CD4-positive, alpha-beta T cell treated with Interleukin-10 for 1 hour (primary cell): Measurements from ENCODE around the gene ASTN1.

Experiments
- DNase-seq: peaks from one replicate; pipeline ENCODE4 v3.0.0-alpha.2; 2020

ASTN1 gene

DNA sequence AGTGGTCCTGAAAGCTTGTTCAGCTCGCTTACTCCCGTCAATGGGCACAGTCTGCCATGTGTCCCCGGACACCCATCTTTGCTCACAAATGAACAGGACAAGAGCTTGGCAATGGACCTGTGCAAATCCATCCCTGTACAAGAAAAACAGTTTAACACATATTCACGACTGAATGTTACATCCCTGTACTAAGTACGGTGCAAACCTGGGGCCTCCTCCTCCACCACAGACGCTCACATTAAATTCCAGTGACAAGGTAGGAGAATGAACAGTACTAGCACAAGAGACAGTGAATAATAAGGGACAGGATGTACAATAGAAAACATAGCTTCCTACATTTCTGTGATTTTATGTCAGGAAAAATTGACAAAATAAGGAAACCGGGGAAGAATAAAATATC is 187.7 kb downstream of the ASTN1 start:
- no peak for DNase-seq

DNA sequence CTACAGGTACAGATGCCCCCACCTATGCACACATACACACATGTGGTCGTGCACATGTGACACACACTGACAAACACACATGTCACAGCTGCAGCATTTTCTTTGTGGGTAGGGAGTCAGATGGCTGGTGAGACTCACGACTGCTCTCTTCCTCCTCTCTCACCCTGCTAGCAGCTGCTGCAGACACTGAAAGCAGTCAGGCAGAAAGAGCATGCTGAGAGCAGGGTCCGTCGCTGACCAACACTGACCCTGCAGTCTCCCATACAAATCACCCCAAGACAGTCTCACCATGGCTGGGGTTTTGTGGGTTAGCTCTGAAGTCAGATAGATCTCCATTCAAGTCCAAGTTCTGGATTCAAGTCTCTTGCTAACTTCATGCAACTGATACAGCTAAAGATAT is 188.3 kb downstream of the ASTN1 start:
- no peak for DNase-seq

DNA sequence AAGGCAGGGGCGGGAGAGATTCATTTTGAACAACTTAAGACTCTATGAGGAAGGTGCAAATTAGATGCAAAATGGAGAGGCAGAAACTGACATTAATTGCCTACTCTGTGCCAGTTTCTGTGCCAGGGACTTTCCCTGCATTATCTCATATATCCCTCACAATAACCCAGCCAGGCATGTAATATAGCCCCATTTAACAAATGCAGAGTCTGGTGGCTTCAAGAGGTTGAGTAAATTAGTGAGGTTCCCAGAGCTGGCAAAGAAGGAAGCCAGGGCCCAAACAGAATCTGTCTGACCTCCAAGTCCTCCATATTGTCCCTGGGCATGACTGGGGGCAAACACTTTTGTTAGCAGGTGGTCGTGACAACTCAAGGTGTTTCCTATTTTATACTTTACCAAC is 199.8 kb downstream of the ASTN1 start:
- no peak for DNase-seq

DNA sequence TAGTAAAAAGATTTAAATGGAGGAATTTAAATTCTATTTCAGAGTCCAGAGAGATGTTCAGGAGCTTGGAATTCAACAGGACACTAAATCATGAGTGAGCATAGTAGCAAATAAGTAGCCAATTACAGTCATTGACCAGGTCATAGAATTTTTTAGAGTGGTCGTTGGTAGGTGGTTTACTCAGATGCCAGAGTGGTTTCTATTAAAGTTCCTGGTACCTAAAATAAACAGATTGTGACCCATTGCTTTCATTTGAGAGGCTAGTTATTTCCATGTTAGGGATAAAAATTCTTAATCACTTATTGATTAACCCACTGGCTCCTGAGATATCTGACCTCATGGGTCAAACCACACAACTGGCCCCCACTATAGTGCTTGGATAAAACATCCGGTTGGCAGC is 201.3 kb downstream of the ASTN1 start:
- no peak for DNase-seq

DNA sequence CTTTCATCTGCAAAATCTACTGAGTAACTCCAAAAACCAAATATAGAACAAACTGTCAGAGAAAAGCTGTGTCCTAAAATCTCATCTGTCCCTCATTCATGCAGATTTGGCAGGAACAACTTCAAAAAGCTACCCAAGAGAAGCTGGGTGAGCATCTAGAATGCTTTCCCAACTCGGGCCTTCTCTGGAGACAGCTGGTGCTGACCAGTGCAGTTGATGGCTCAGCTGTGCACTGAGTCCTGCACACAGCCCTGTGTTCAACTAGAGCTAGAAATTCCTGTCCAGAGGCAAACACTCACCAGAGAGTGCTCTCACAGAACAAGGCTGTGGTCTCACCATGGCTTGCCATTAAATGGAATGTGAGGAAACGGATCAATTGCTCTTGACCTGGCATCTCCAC is 202.8 kb downstream of the ASTN1 start:
- DNase-seq: no peak

DNA sequence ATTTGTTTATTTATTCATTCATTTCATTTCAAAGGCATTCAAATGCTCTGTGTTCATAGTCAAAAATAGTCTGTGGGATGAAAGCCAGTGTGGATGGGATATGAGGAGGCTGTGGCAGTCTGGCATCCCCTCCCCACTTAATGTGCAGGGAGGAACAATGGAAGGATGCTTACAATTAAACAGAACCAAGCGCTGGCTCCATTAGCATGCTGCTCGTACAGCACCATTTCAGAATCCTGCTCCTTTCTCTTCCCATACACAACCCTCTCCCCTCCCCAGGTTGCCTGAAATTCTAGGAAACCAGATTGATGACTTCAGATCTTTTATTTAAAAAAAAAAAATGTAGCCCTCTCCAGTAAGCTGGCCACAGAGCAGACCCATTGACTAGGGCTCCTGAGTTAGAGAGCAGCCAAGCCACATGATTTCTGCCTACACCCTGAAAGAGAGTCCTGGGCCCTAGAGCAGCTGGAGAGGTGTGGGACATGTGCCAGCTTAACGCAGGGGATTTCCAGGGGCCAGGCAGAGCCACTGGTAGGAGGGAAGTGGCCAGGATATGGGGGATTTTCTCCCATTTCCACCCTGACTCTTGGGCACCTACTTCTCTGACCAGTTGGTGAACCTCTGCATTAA is 205.2 kb downstream of the ASTN1 start:
- no peak for DNase-seq

DNA sequence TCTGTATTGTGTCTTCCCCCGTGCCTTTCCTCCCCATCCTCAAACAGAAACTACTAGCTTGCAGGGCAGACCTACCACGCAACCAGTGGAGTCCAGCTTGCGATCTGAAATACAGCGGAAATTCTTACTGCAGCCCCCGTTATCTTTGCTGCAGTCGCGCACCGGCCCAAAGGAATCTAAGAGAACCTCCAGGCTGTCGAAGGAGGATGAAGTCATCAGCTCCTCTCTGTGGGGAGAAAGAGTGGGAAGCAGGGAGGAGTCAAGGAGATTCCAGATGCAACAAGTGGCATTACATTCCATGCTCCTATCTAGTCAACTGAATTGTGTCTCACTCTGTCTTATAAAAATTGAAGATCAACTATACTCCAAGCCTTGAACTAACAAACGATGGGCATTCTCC is 206.9 kb downstream of the ASTN1 start:
- no peak for DNase-seq

DNA sequence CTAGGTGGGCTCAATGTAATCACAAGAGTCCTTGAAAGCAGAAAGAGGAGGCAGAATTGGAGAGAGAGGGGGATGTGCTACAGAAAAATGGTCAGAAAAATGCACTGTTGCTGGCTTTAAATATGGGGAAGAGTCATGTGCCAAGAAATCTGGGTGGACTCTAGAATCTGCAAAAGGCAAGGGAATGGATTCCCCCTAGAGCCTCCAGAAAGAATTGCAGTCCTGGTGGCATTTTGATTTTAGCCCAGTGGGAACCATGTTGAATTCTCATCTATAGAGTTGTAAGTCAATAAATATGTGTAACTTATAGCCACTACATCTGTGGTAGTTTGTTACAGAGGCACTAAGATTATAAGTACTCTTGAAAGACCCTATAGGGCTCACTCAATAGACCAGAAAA is 210.3 kb downstream of the ASTN1 start:
- no peak for DNase-seq

DNA sequence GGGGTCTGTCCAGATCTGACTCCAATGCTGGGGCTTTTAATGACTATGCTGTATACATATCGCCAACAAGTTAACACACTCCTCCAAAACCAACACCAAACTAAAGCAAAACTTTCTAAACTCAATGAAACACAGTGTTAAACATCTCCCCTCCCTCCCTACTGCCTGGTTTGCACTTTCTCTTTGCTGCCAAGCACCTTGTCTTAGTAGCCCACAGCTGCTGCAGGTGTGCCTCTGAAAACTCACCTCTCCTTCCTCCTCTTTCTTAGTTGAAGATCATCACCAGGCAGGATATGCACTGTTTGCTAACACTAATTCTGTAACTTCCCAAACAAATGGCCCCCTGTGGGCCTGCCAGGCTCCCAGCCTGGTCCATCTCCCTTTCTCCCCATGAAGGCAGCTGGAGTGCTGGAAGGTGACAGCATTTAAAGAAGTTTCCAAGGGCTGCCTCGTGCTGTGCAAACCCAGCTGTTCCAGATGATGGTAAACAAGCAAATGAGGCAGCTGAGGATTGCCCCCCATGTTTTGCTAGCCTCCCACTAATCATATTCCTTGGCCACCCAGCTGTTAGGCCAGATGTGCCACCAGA is 213.7 kb downstream of the ASTN1 start:
- no peak for DNase-seq

DNA sequence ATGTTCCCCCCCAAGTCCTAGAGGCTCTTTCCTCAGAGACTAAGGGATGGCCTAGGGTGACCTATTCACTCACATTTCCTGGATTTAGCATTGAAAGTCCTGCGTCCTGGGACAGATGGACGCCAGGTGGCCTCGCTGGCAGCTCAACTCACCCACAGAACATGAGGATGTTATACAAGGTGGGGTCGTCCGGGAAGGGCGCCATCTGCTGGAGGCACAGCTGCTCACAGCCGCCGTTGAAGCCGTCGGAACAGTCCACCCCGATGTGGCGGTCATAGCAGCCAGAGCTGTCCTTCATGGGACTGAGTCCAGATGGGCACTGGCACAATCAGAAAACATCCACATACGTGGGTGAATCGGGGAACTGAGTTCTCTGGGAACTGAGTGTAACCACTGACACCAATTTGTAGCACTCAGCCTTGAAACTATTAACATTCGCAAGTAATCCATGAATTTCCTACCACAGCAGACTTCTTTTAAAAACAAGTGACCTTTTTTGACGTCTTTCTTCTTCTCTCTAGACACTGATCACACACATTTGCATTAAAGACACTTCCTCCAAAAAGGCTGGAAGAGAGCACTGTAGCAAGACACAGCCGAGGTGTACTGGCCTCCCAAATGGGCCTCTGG is 215.4 kb downstream of the ASTN1 start:
- DNase-seq: no peak

DNA sequence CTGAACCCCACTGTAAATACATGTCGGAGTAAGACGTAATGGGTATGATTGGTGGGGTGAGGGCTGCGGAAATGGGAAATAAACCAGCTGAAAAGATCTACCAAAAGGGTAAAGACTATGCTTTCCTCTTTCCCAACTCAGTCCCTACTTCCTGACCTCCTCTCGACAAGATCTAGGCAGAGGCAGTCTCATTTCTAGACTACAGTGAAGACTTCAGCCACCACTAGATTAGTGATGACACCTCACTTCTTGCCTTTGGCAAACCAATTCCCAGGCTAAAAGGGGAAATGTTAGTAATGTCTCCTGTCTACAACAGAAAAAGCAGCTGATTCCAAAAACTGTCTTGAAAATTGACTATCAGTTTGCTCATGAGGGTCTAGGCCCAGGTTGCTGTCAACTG is 219.9 kb downstream of the ASTN1 start:
- no peak for DNase-seq

DNA sequence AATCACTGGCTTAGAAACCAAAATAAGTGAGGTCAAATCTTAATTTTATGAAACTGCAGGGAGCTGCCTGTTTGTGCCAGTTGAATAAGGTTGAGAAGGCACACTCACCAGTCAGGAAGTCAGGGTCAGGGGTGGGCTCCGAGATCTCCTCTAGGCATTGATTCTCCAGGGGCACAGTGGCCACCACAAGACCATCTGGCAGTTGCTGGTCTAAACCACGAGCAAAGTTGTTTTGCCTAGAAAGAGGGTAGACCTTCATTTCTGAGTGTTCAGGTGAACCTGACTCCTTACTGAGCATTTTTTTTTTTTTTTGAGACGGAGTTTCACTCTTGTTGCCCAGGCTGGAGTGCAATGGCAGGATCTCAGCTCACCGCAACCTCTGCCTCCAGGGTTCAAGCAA is 220.7 kb downstream of the ASTN1 start:
- DNase-seq: no peak

DNA sequence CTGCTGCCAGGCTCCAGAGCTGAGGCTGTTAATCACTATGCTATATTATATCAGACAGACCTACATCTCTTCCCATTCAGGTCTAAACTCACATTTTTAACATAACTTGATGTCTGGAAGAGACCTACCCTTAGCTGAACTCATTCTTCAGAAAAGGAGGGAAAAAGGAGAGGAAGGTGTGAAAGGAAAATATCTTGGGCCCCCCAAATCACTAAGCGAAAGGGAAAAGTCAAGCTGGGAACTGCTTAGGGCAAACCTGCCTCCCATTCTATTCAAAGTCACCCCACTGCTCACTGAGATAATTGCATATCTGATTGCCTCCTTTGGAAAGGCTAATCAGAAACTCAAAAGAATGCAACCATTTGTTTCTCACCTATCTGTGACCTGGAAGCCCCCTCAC is 222.2 kb downstream of the ASTN1 start:
- no peak for DNase-seq

DNA sequence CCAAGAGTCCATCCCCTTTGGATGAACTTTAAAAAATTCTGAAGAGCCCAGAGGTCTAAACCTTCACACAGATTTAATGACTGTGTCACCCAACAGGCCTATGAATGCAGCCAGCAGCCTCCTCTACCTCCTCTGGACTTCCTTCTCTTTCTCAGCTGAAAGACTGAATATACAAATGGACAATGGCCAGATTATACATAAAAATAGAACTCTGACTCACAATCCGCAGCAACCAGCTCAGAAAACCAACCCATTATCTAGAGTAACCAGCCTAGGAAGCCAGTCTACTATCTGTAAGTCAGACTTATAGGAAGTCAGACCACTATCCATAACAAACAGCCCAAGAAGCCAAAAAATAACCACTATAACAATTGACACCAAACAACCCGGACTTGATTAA is 224.5 kb downstream of the ASTN1 start:
- DNase-seq: no peak

DNA sequence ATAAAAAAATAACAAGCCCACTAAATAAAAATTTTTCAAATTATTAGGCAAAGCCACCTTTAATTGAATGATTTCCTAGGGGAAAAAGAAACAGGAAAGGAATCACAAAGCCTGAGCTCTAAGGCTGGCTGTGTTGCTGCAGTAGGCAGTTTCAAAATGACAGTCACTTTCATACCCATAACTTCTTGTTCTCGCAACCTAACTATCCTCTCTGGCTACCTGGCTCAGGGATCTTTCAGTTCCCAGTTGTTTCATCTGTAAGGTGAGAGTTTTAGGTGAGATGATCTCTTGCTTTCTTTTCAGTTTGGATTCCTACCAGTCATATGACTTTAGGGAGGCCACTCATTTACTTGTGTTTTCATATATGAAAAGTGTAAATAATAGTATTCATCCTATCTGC is 226.1 kb downstream of the ASTN1 start:
- no peak for DNase-seq

DNA sequence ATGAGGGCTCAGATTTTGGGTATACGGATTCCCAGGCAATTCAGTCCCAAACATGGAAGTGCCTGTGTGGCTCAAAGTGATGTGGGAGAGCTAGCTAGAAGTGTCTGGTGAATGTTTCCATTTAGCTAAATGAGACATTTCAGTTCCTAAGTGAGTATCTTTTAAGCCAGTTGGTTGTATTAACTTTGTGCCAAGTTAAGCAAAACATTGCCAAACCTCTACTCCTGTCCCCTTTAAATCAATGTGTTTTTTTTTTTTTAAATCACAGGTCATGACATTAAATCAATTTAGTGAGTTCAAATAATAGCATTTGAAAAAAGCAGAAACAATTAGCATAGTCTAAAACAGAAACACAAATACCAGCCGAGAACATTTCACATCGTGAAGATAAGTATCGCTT is 230.1 kb downstream of the ASTN1 start:
- DNase-seq: no peak

DNA sequence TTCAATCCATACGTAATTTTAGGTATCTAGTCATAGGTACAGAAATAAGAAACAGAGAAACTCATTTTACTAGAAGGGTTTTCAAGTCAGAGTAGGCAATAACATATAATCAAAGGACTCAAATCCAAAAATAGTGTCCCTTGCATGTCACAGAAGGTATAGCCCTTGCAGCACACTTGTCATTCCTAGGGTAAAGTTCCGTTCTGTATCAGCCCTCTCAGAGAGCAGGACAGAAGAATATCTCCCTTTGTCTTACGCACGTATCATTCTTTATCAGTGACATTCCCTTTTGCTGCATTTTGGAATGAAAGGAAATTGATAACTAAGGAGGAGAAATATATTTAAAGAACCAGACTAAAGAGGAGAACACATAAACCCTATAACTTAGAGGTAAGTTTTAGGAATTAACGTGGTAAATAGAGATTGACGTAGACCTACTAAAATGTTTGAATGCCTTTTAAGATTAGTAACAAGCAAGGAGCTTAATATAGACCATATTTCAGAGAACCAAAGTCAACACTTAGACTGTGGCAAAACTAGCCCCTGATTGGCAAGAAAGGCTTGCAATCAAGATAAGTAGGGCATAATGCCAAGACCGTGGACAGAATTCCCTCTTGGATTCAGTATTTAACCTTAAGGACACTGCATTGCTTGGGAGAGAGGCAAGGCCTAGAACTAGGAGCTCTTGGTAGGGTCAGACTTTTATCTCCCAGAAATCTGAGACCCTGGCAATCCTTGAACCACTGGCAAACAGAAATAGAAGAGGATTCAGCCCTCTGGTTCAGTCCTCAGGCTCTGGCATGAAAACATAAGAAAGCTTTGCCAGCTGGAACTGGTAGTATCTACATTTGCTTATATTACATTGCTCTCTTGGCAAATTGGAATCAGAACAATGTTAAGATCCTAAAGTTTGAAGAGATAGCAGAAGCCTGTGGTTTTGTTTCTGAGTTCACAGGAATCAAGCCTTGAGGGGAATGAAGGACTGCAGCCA is 232.1 kb downstream of the ASTN1 start:
- no peak for DNase-seq

DNA sequence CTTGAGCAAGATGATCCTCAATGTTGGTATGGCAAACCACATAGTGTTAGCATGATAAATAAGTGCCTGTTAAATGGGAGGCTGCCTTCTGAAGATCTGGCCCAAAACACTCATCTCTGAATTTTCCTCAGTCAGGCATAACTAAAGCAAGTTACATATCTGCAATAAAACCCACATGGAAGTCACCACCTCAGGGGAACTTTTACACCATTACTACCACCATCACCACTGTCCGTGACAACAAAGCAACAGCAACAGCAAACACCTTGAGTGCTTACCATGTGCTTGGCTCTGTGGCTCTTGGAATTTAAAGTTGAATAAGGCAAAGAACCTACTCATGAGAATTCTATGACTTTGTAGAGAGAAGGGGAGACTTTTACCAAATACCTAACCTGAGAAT is 233.0 kb downstream of the ASTN1 start:
- no peak for DNase-seq

DNA sequence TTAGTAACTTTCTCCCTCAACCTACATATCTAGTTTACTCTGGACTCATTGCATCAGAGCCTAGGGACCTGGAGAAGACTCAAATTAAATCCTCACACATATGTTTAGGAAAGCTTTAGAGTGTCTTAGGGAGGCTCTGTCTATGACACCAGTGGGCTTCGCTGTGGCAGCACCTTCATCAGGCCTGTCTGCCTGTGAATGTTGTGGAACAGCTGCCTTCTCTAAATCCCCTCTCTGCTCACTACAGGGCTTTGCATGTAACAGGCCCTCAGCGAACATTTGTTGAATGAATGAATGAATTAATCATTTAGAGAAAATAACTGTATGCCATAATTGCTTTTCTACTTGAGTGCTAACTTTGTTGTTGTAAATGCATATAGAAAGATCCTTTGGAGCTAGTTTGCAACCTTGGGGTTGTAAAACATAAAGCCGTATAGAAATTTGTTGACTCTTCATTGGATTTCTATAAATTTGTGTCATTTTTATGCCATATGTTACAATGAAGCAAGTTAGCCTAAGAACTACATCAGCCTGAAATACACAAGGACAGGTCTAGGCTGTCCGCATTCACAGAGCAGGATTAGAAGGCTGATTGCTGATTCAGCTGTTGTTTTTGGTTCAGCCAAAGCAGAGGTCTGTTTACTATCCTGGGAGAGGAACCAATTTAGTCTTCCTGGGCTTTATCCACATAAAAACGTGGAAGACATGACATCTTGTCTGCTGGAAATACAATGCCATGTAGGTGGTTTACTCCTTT is 238.0 kb downstream of the ASTN1 start:
- no peak for DNase-seq

DNA sequence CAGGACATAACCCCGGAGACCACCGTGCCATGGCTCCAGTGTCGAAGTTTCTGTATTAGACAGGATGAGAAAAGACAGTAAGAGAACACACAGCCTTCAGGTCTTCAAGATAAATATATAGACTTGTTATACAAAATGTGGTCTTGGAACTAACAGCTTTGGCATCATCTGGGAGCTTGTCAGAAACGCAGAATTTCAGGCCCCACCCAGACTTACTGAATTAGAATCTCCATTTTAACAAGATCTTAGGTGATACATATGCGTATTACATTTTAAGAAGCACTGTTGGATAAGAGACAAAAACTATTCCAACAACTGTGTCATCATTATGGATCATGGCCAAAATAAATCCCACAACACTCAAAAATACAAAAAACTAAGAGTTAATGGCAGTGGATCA is 239.3 kb downstream of the ASTN1 start:
- DNase-seq: no peak

DNA sequence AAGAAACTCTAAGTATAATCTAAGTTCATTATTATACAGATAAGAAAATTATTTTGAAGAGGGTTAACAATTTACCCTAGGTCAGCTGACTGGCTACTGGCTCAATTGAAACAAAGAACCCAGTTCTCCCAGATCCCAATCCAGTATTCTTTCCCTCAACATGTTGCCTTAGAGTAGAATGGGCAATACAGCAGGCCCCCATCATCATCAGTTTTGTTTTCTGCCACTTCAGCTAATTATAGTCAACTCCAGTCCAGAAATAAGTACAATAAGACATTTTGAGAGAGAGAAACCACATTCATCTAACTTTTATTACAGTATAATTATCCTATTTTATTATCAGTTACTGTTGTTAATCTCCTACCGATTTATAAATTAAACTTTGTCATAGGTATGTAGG is 241.2 kb downstream of the ASTN1 start:
- DNase-seq: no peak

DNA sequence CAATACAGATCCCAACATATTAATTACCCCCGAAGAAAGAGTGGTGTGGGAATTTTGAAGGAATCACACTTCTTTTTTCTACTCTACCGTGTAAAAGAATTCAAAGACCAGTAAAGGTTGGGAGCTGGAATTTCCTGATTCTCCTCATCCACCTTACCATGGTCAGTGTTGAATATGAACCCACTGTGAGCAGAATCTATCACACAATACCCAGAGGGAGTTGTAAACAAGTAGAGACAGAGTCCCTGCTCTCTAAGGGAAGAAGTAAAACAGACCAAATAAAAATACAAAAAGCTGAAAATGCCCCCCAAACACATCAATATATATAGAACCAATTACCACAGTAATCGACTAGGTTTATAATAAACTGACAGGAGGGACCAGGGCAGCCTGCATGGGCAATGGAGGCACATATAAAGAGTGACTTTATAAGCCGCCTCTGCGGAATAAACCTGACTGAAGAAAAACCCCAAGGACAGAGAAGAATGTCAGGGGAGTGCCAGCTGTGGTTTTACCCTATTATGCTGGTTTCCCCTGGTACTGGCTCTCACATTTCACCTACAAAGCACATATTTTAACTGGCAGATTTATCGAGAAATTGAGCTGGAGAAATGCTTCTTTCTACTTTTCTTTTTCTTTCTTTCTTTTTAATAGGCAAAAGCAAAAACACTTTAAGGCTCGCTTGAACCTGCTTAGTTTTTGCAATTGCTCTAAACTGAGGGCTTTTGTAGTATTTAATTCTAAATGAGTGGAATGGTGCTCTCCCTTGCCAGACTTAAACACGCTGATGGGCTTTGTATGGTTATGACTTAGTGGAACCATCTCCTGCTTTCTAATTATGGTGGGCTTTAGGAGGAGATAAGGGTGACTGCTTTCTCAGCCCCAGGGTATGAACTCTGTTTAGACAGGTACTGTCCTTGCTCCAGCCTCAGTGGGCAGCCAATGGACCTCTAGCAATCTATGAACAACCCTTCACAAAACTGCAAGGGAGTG is 244.8 kb downstream of the ASTN1 start:
- DNase-seq: no peak
